CD14-positive monocyte (primary cell): ENCODE measurements around the gene RANBP17. TPM values are rescaled to one million over a fixed set of nuclear protein-coding genes. Genes with fewer than 3 reads are reported as not detected.

ENCODE experiments used
- DNase-seq, 3 donors: peaks; one replicate each; pipeline ENCODE4 v3.0.0-alpha.2; 2011 to 2022
- H2AFZ ChIP-seq: 2 replicates; pipeline ENCODE4 v1.6.0; 2012; ENCODE audit warnings: mild to moderate bottlenecking, low read depth, low read length, inconsistent platforms; ENCODE audit not compliant: insufficient read depth, poor library complexity, severe bottlenecking
- H3K27ac ChIP-seq, 2 donors: 1 replicate in 1 of 2; 2 replicates in 1 of 2; pipeline ENCODE4 v1.5.1; 2012 to 2013; ENCODE audit warnings: low read length in 2 of 2, control low read depth in 1 of 2, inconsistent platforms in 1 of 2, low read depth in 1 of 2, mild to moderate bottlenecking in 1 of 2
- H3K27me3 ChIP-seq, 2 donors: one replicate each; pipeline versions ENCODE4 v1.6.0 to v1.6.1; 2011 to 2013; ENCODE audit warnings: low read length in 2 of 2; ENCODE audit not compliant: control insufficient read depth in 2 of 2, insufficient read depth in 2 of 2
- H3K36me3 ChIP-seq, 2 donors: replicated peaks in 1 of 2; 1 replicate in 1 of 2; 2 replicates in 1 of 2; pipeline versions ENCODE4 v1.5.1 to v1.6.1; 2012 to 2013; ENCODE audit warnings: low read length in 2 of 2, control low read depth in 1 of 2, inconsistent platforms in 1 of 2, mild to moderate bottlenecking in 1 of 2; ENCODE audit not compliant: insufficient read depth in 2 of 2, control insufficient read depth in 1 of 2
- H3K4me1 ChIP-seq, 2 donors: 1 replicate in 1 of 2; 2 replicates in 1 of 2; pipeline versions ENCODE4 v1.5.1 to v1.6.1; 2012 to 2013; ENCODE audit warnings: low read length in 2 of 2, control low read depth in 1 of 2, inconsistent platforms in 1 of 2, mild to moderate bottlenecking in 1 of 2, moderate library complexity in 1 of 2; ENCODE audit not compliant: insufficient read depth in 2 of 2, control insufficient read depth in 1 of 2
- H3K4me2 ChIP-seq: replicated peaks from 2 replicates; pipeline ENCODE3; 2012; ENCODE audit warnings: low read length, moderate library complexity, mild to moderate bottlenecking; ENCODE audit not compliant: poor library complexity, severe bottlenecking; ENCODE audit errors: extremely low read depth
- H3K4me3 ChIP-seq, 3 experiments: fragments of 200-600 bp in 1 of 3; sonication (generic) in 1 of 3; replicated peaks in 1 of 3; 1 replicate in 2 of 3; 2 replicates in 1 of 3; pipeline ENCODE4 v1.5.1; 2011 to 2013; ENCODE audit warnings: low read length in 3 of 3, mild to moderate bottlenecking in 3 of 3, control low read depth in 2 of 3, low read depth in 2 of 3, inconsistent platforms in 1 of 3, moderate library complexity in 1 of 3
- H3K79me2 ChIP-seq: 2 replicates; pipeline ENCODE4 v1.6.0; 2012; ENCODE audit warnings: mild to moderate bottlenecking, control low read depth, inconsistent platforms, low read length, moderate library complexity; ENCODE audit not compliant: insufficient read depth
- H3K9ac ChIP-seq: 2 replicates; pipeline ENCODE4 v1.6.0; 2017; ENCODE audit warnings: low read length, mild to moderate bottlenecking; ENCODE audit not compliant: insufficient read depth, poor library complexity, severe bottlenecking
- H3K9me3 ChIP-seq, 2 donors: replicated peaks in 1 of 2; 1 replicate in 1 of 2; 2 replicates in 1 of 2; pipeline versions ENCODE4 v1.5.1 to v1.6.1; 2012 to 2013; ENCODE audit warnings: low read length in 2 of 2, control low read depth in 1 of 2; ENCODE audit not compliant: control insufficient read depth in 1 of 2, insufficient read depth in 1 of 2
- H4K20me1 ChIP-seq: 2 replicates; pipeline ENCODE4 v1.6.0; 2012; ENCODE audit warnings: mild to moderate bottlenecking, low read length, control low read depth, moderate library complexity; ENCODE audit not compliant: insufficient read depth
- H3K27ac Mint-ChIP-seq, 7 donors: one replicate each; pipeline ENCODE4 v1.8.0; 2020; ENCODE audit warnings: mild to moderate bottlenecking in 7 of 7, mixed read lengths in 7 of 7, moderate library complexity in 6 of 7, inconsistent platforms in 2 of 7
- H3K27me3 Mint-ChIP-seq, 3 donors: one replicate each; pipeline ENCODE4 v1.8.0; 2021 to 2022; ENCODE audit warnings: low read depth in 3 of 3, mild to moderate bottlenecking in 3 of 3, mixed read lengths in 3 of 3, moderate library complexity in 3 of 3, inconsistent platforms in 1 of 3
- H3K36me3 Mint-ChIP-seq, 2 donors: one replicate each; pipeline ENCODE4 v1.8.0; 2020; ENCODE audit warnings: mixed read lengths in 2 of 2, inconsistent platforms in 1 of 2, mild to moderate bottlenecking in 1 of 2
- H3K4me1 Mint-ChIP-seq: one replicate; pipeline ENCODE4 v1.8.0; 2020; ENCODE audit warnings: mild to moderate bottlenecking, mixed read lengths
- H3K4me3 Mint-ChIP-seq, 2 donors: one replicate each; pipeline ENCODE4 v1.8.0; 2020; ENCODE audit warnings: mild to moderate bottlenecking in 2 of 2, mixed read lengths in 2 of 2, moderate library complexity in 1 of 2
- H3K9me3 Mint-ChIP-seq, 7 donors: one replicate each; pipeline ENCODE4 v1.8.0; 2020 to 2022; ENCODE audit warnings: mixed read lengths in 7 of 7, mild to moderate bottlenecking in 6 of 7, moderate library complexity in 6 of 7, inconsistent platforms in 2 of 7
- CTCF ChIP-seq: fragments of 200-600 bp; IDR thresholded peaks from one replicate; pipeline ENCODE4 v1.8.0; 2022; ENCODE audit warnings: antibody characterized with exemption, mild to moderate bottlenecking
- WGBS: methylation state at CpG from one replicate; pipeline ENCODE4 v1.1.5; 2013; ENCODE audit warnings: missing lambda C conversion rate; ENCODE audit not compliant: insufficient coverage; 5-methylcytosine and 5-hydroxymethylcytosine counted together
- intact Hi-C, 2 donors: fragments of 100-400 bp; cut with micrococcal nuclease; formaldehyde crosslinking; loops; one replicate each; pipeline versions ENCODE4 v1.15.0 to v1.15.1; 2023
- polyA plus RNA-seq, 3 donors: library from polyadenylated mRNA; depleted of rRNA in 1 of 3; unstranded in 2 of 3; stranded (reverse) in 1 of 3; fragments of 300-500 nt in 2 of 3; fragments of >200 nt in 1 of 3; fragmentation: Illumina TruSeq in 2 of 3; gene quantifications; 1 replicate in 2 of 3; 2 replicates in 1 of 3; pipeline ENCODE4 v1.2.3, GENCODE V29; 2012 to 2021

Gene RANBP17
- polyA plus RNA-seq, 3 donors = 0.07 to 0.13 TPM; not detected in 1

- H3K27ac ChIP-seq = no peak overlapping the region
- peaks cover 9 to 14% of the 10 kb centered on the region in 2 donors for H3K9me3 ChIP-seq
- DNase-seq = no peak
- Mint-ChIP-seq H3K36me3 (peaks cover 0 to 4% of the 10 kb centered on the region in 2 donors), H3K4me1 (no peaks in the 10 kb centered on the region), H3K27ac (no peak overlapping the region), H3K9me3 (peaks cover 15 to 33% (median 27%) of the 10 kb centered on the region in 7 donors), H3K4me3 (no peak overlapping the region), H3K27me3 (peaks cover 0 to 2% (median 0%) of the 10 kb centered on the region in 3 donors)
- 89% methylated on average over 1 of the region's 1 CpG for WGBS
- H3K4me1 ChIP-seq = no peaks in the 10 kb centered on the region
- H3K36me3 ChIP-seq = no peaks in the 10 kb centered on the region
- no peaks in the 10 kb centered on the region for H4K20me1 ChIP-seq
- TF ChIP-seq CTCF = no peak
- no peak overlapping the region for H3K9ac ChIP-seq
- intact Hi-C loops = no loop called here
- no peak overlapping the region for H2AFZ ChIP-seq
- H3K27me3 ChIP-seq = no peaks in the 10 kb centered on the region
- no peak overlapping the region for H3K4me2 ChIP-seq
- no peaks in the 10 kb centered on the region for H3K79me2 ChIP-seq
- H3K4me3 ChIP-seq = no peak overlapping the region
Measured at GRCh38 chr5:171250738-171251137, 388.9 kb downstream of the RANBP17 start.

- H3K27me3 ChIP-seq = no peaks in the 10 kb centered on the region
- H3K27me3 Mint-ChIP-seq = peaks cover 0 to 2% (median 0%) of the 10 kb centered on the region in 3 donors
- no peaks in the 10 kb centered on the region for H3K4me1 ChIP-seq
- no peaks in the 10 kb centered on the region for H4K20me1 ChIP-seq
- no peaks in the 10 kb centered on the region for H3K4me1 Mint-ChIP-seq
- intact Hi-C loops = no loop called here
- no peak overlapping the region for H3K4me3 ChIP-seq
- no peak overlapping the region for H3K4me2 ChIP-seq
- no peaks in the 10 kb centered on the region for H3K36me3 ChIP-seq
- peaks cover 14 to 30% (median 24%) of the 10 kb centered on the region in 7 donors for H3K9me3 Mint-ChIP-seq
- TF ChIP-seq CTCF = no peak
- no peak overlapping the region for H3K27ac Mint-ChIP-seq
- no peak overlapping the region for H3K9ac ChIP-seq
- no peaks in the 10 kb centered on the region for H3K79me2 ChIP-seq
- no peak for DNase-seq
- WGBS = 95% methylated on average over 8 of the region's 21 CpGs
- no peak overlapping the region for H2AFZ ChIP-seq
- peaks cover 0 to 4% of the 10 kb centered on the region in 2 donors for H3K36me3 Mint-ChIP-seq
- H3K27ac ChIP-seq = no peak overlapping the region
- H3K9me3 ChIP-seq = peaks cover 9 to 14% of the 10 kb centered on the region in 2 donors
- no peak overlapping the region for H3K4me3 Mint-ChIP-seq
Measured at GRCh38 chr5:171251519-171251918, 389.7 kb downstream of the RANBP17 start.
